Measurements from ENCODE around the gene NPAS3.

NPAS3 gene

GRCh38 chr14:32906672-32907071 is 32.0 kb upstream of the NPAS3 start:
- Histone ChIP-seq H3K9me3 (replicated peaks; ENCODE audit: insufficient read depth, low read length) (no peaks in the 10 kb centered on the region), H3K27ac (ENCODE audit: low read length) (no peak overlapping the region), H3K4me2 (ENCODE audit: low read depth, low read length) (no peak overlapping the region), H3K27me3 (replicated peaks; ENCODE audit: insufficient read depth, low read length) (no peaks in the 10 kb centered on the region), H3K36me3 (replicated peaks; ENCODE audit: insufficient read depth, low read length) (no peaks in the 10 kb centered on the region), H3F3A (ENCODE audit: insufficient read depth, low read length) (no peaks in the 10 kb centered on the region), H3K9me2 (replicated peaks; ENCODE audit: insufficient read depth, low read length) (no peaks in the 10 kb centered on the region), H4K20me1 (ENCODE audit: insufficient read depth, low read length) (no peaks in the 10 kb centered on the region), H2AFZ (ENCODE audit: low read length) (no peak overlapping the region), H3K9ac (ENCODE audit: low read length) (no peak overlapping the region), H3K4me3 (ENCODE audit: low read length) (no peak overlapping the region), H3K79me2 (ENCODE audit: low read length) (no peaks in the 10 kb centered on the region), H3K4me1 (ENCODE audit: low read length) (no peaks in the 10 kb centered on the region)
- DNase-seq, result no peak
- TF ChIP-seq CTCF (IDR thresholded peaks at IDR 0.05; ENCODE audit: low read length) (no peak), EZH2phosphoT487 (IDR thresholded peaks at IDR 0.05; ENCODE audit: low read length) (no peak)

GRCh38 chr14:32908196-32909084 is 30.2 kb upstream of the NPAS3 start:
- no peaks in the 10 kb centered on the region for H3K36me3 ChIP-seq (replicated peaks; ENCODE audit: insufficient read depth, low read length)
- no peaks in the 10 kb centered on the region for H3F3A ChIP-seq (ENCODE audit: insufficient read depth, low read length)
- no peak for TF ChIP-seq CTCF (IDR thresholded peaks at IDR 0.05; ENCODE audit: low read length)
- TF ChIP-seq EZH2 (optimal IDR thresholded peaks at IDR 0.05; ENCODE audit: low read depth, low read length), result no peak
- TF ChIP-seq EZH2phosphoT487 (IDR thresholded peaks at IDR 0.05; ENCODE audit: low read length), result no peak
- H3K79me2 ChIP-seq (ENCODE audit: low read length), result no peaks in the 10 kb centered on the region
- no peaks in the 10 kb centered on the region for H3K4me1 ChIP-seq (ENCODE audit: low read length)
- no peaks in the 10 kb centered on the region for H3K9me3 ChIP-seq (replicated peaks; ENCODE audit: insufficient read depth, low read length)
- no peak overlapping the region for H3K4me3 ChIP-seq (ENCODE audit: low read length)
- DNase-seq, result no peak
- no peak overlapping the region for H3K4me2 ChIP-seq (ENCODE audit: low read depth, low read length)
- no peaks in the 10 kb centered on the region for H4K20me1 ChIP-seq (ENCODE audit: insufficient read depth, low read length)
- H3K27ac ChIP-seq (ENCODE audit: low read length), result no peak overlapping the region
- no peak overlapping the region for H2AFZ ChIP-seq (ENCODE audit: low read length)
- no peaks in the 10 kb centered on the region for H3K9me2 ChIP-seq (replicated peaks; ENCODE audit: insufficient read depth, low read length)
- no peaks in the 10 kb centered on the region for H3K27me3 ChIP-seq (replicated peaks; ENCODE audit: insufficient read depth, low read length)
- no peak overlapping the region for H3K9ac ChIP-seq (ENCODE audit: low read length)

- DNase-seq, result no peak
- no peaks in the 10 kb centered on the region for H3F3A ChIP-seq (ENCODE audit: insufficient read depth, low read length)
- H3K4me3 ChIP-seq (ENCODE audit: low read length), result no peak overlapping the region
- H4K20me1 ChIP-seq (ENCODE audit: insufficient read depth, low read length), result no peaks in the 10 kb centered on the region
- no peak overlapping the region for H2AFZ ChIP-seq (ENCODE audit: low read length)
- H3K27me3 ChIP-seq (replicated peaks; ENCODE audit: insufficient read depth, low read length), result no peaks in the 10 kb centered on the region
- H3K9me3 ChIP-seq (replicated peaks; ENCODE audit: insufficient read depth, low read length), result no peaks in the 10 kb centered on the region
- no peak overlapping the region for H3K9ac ChIP-seq (ENCODE audit: low read length)
- no peaks in the 10 kb centered on the region for H3K9me2 ChIP-seq (replicated peaks; ENCODE audit: insufficient read depth, low read length)
- H3K79me2 ChIP-seq (ENCODE audit: low read length), result no peaks in the 10 kb centered on the region
- no peak overlapping the region for H3K4me2 ChIP-seq (ENCODE audit: low read depth, low read length)
- TF ChIP-seq EZH2 (optimal IDR thresholded peaks at IDR 0.05; ENCODE audit: low read depth, low read length), result no peak
- no peak for TF ChIP-seq EZH2phosphoT487 (IDR thresholded peaks at IDR 0.05; ENCODE audit: low read length)
- TF ChIP-seq CTCF (IDR thresholded peaks at IDR 0.05; ENCODE audit: low read length), result no peak
- no peak overlapping the region for H3K27ac ChIP-seq (ENCODE audit: low read length)
- H3K36me3 ChIP-seq (replicated peaks; ENCODE audit: insufficient read depth, low read length), result no peaks in the 10 kb centered on the region
- no peaks in the 10 kb centered on the region for H3K4me1 ChIP-seq (ENCODE audit: low read length)
These were observed 25.0 kb upstream of the NPAS3 start for GRCh38 chr14:32913725-32914124.
